Vagina (tissue), 2 donors: Measurements from ENCODE around the gene SLC4A11. TPM values are rescaled to one million over a fixed set of nuclear protein-coding genes. Genes with fewer than 3 reads are reported as not detected.

Source experiments
- DNase-seq, 2 donors: peaks; one replicate each; pipeline ENCODE4 v3.0.0-alpha.2; 2017; ENCODE audit errors: extremely low spot score in 2 of 2
- H3K27ac ChIP-seq: fragments of 200-600 bp; sonication (generic); one replicate; pipeline ENCODE4 v1.5.1; 2019
- H3K27me3 ChIP-seq: fragments of 200-600 bp; sonication (generic); one replicate; pipeline ENCODE4 v1.5.1; 2019
- H3K36me3 ChIP-seq, 2 donors: fragments of 200-600 bp; sonication (generic); one replicate each; pipeline ENCODE4 v1.5.1; 2017 to 2019
- H3K4me1 ChIP-seq: fragments of 200-600 bp; sonication (generic); one replicate; pipeline ENCODE4 v1.5.1; 2019
- H3K4me3 ChIP-seq, 2 donors: fragments of 200-600 bp; sonication (generic); 1 replicate in 1 of 2; 2 replicates in 1 of 2; pipeline ENCODE4 v1.5.1; 2016 to 2019
- H3K9me3 ChIP-seq: fragments of 200-600 bp; sonication (generic); one replicate; pipeline ENCODE4 v1.5.1; 2019
- CTCF ChIP-seq, 3 experiments: fragments of 450-650 bp in 2 of 3; fragments of 200-600 bp in 1 of 3; sonication (generic) in 1 of 3; IDR thresholded peaks; one replicate each; pipeline ENCODE4 v1.5.1; 2017 to 2019; ENCODE audit warnings: antibody characterized with exemption in 3 of 3, mild to moderate bottlenecking in 2 of 3, moderate library complexity in 2 of 3
- POLR2A ChIP-seq, 2 donors: fragments of 450-650 bp; IDR thresholded peaks; one replicate each; pipeline ENCODE4 v1.6.1; 2017; ENCODE audit warnings: antibody characterized with exemption in 2 of 2, mild to moderate bottlenecking in 2 of 2, moderate library complexity in 2 of 2
- POLR2AphosphoS5 ChIP-seq, 2 donors: sonication (generic); formaldehyde crosslinking; IDR thresholded peaks; one replicate each; pipeline ENCODE4 v1.9.0; 2017; ENCODE audit warnings: antibody characterized with exemption in 2 of 2, mild to moderate bottlenecking in 2 of 2, low read depth in 1 of 2; ENCODE audit not compliant: insufficient read depth in 1 of 2
- intact Hi-C: fragments of 100-400 bp; cut with DNase I; formaldehyde crosslinking; loops from one replicate; pipeline ENCODE4 v1.15.1; 2023
- total RNA-seq: library from RNA; depleted of rRNA; stranded (reverse); fragments of >200 nt; gene quantifications from one replicate; pipeline ENCODE4 v1.2.3, GENCODE V29; 2016

The SLC4A11 gene
- total RNA-seq, 1 donor from 2014 or later = 4.9 TPM

DNA sequence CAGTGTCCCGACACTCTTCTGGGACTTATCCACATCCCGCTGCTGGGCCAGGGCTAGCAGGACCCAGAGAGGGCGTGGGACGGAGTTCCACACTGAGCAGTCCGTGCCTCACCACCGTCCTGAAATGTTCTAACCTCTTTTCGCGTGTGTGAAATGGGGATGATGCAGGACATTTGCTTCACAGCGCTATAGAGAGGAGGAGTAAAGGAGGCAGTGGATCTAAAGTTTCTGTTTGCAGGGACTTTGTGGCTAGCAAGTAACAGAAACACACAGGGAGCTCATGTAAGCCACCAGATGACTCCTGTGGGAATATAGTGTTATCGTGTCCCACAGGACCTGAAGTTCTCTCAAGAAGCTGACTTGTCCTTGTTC, 29.1 kb downstream of the SLC4A11 start:
- Histone ChIP-seq H3K9me3 (no peaks in the 10 kb centered on the region), H3K27me3 (no peaks in the 10 kb centered on the region), H3K36me3 (no peaks in the 10 kb centered on the region), H3K4me3 (peak overlapping the region; percentile 66 to 78), H3K4me1 (peaks cover 24% of the 10 kb centered on the region), H3K27ac (peak overlapping the region; percentile 58)
- no peak for DNase-seq
- TF ChIP-seq POLR2A (IDR thresholded peaks at IDR 0.05) (no peak), CTCF (IDR thresholded peaks at IDR 0.05) (no peak), POLR2AphosphoS5 (IDR thresholded peaks at IDR 0.05; ENCODE audit: insufficient read depth in 1 of 2, low read depth in 1 of 2) (no peak)
- intact Hi-C loops = no loop called here

DNA sequence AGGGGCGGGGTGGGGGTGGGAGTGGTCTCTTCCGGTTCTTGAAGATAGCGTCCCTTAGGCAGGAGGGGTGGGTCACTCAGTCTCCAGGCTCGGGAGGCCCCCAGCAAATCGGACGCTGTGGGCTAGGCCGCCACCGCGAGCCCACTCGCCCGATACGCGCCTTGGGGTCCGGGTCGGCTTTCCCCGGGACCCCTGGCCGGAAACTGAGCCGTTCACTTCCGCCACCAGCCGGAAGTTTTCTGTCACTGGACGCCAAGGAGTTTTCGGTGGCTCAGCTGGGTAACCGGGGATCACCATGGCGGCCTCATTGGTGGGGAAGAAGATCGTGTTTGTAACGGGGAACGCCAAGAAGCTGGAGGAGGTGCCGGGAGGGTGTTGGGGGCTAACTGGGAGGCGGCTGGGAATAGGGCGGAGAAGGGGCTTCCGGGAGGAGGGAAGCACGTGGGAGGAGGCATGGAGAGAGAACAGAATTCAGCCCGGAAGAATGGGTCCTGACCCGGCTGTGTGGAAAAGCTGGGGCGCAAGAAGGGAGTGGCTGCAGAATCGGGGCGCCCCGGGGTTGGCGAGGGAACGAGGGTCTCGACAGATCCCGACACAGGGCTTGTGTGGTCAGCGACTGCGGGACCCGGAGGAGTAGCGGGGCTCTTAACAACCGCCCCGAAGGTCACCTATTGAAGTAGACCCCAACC, 29.6 kb downstream of the SLC4A11 start, which contains the start of gene ITPA:
Gene ITPA, plus strand, starts transcription at position 242 of the 689 bp plus-strand sequence. Its CDS starts 54 bp downstream, at position 296.
- H3K27ac ChIP-seq = peak within 1 kb of the TSS; percentile 58
- peaks cover 24% of the 10 kb centered on the region for H3K4me1 ChIP-seq
- no peaks in the 10 kb centered on the region for H3K27me3 ChIP-seq
- H3K4me3 ChIP-seq = peak within 1 kb of the TSS; percentile 66 to 78
- H3K9me3 ChIP-seq = no peaks in the 10 kb centered on the region
- DNase-seq = no peak
- no peaks in the 10 kb centered on the region for H3K36me3 ChIP-seq
- intact Hi-C loops = no loop called here
- TF ChIP-seq CTCF (IDR thresholded peaks at IDR 0.05) = no peak
- peak in 1 of 2 donors; percentile 54 for TF ChIP-seq POLR2AphosphoS5 (IDR thresholded peaks at IDR 0.05; ENCODE audit: insufficient read depth in 1 of 2, low read depth in 1 of 2)

DNA sequence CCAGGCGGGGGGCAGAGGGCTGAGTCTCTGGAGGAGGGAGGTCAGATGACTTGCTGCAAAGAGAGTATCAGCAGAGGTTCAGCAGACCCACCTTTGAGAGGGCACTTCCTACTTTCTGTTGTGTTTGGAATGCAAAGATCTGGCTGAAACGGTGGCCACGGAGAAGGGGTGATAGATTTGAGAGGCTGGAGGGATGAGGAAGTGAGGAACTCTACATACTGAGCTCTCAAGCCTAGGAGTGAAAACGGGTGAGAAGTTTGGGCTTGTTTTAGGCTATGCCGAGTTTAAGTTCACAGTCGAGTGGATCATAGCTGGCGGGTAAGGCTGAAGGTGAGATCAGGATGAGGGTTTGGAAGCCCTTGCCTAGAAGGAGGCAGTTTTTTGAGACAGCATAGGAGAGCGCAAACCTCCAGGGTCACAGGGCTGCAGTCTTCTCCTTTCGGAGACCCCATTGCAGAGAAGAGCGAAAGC, 30.2 kb downstream of the SLC4A11 start:
- Histone ChIP-seq H3K9me3 (no peaks in the 10 kb centered on the region), H3K4me1 (peaks cover 26% of the 10 kb centered on the region), H3K36me3 (no peaks in the 10 kb centered on the region), H3K4me3 (peak overlapping the region; percentile 66 to 78), H3K27me3 (no peaks in the 10 kb centered on the region), H3K27ac (peak overlapping the region; percentile 58)
- no peak for TF ChIP-seq CTCF (IDR thresholded peaks at IDR 0.05)
- no peak for TF ChIP-seq POLR2A (IDR thresholded peaks at IDR 0.05)
- TF ChIP-seq POLR2AphosphoS5 (IDR thresholded peaks at IDR 0.05; ENCODE audit: insufficient read depth in 1 of 2, low read depth in 1 of 2) = no peak
- DNase-seq = no peak
- intact Hi-C loops = no loop called here

DNA sequence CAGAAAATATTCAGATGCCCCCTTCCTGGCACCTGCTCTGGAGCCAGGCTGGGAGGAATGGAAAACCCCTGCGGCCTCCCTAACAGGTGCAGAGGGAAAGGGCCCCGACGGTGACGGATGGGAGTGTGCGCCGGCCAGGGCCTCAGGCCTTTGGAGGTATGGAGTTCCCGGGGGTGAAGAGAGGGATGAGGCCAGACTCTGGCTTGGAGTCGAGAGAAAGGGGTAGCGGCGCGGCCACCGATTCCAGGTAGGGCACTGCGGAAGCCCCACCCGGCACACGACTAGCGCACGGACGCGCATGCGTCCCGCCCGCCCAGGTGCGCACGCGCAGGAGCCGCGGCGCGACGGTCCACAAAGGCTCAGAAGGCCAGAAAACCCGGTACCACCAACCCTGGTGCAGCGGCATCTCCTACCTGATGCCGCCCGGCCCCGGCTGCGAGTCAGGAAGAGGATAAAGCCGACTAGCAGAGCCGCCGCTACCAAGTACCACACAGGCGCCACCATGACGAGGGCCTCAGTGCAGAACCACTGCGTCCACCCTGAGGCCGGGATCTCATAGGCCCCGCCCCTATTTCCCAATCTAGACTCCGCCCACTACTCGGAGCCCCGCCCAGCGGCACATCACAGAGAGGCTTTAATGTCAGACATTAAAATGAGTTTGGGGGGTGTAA, 34.7 kb downstream of the SLC4A11 start, which contains the start of gene DDRGK1:
Gene DDRGK1, minus strand, starts transcription at position 559 of the 671 bp plus-strand sequence. Its CDS starts 55 bp downstream, at position 504.
- Histone ChIP-seq H3K4me3 (peak within 1 kb of the TSS; percentile 59 to 93), H3K36me3 (peaks cover 0 to 24% of the 10 kb centered on the region in 2 donors), H3K27ac (peak within 1 kb of the TSS; percentile 75), H3K9me3 (no peaks in the 10 kb centered on the region), H3K4me1 (peaks cover 26% of the 10 kb centered on the region), H3K27me3 (no peaks in the 10 kb centered on the region)
- peak in 1 of 2 donors; percentile 92 for DNase-seq
- intact Hi-C loops = no loop called here
- TF ChIP-seq CTCF (IDR thresholded peaks at IDR 0.05) = no peak
- peak in 1 of 2 donors; percentile 55 for TF ChIP-seq POLR2A (IDR thresholded peaks at IDR 0.05)
- peak; percentile 75 to 94 for TF ChIP-seq POLR2AphosphoS5 (IDR thresholded peaks at IDR 0.05; ENCODE audit: insufficient read depth in 1 of 2, low read depth in 1 of 2)
